Retina (tissue), 1 donor: ENCODE data around the gene CHST12.
A peak's percentile ranks its signal among the peaks of the same experiment; 100 is the strongest.
"Not testable (repeated sequence)": the region's sequence is repeated elsewhere in the genome, so short reads cannot be mapped to it uniquely, and the experiment has no call there.

ENCODE experiments used
- DNase-seq: peaks from one replicate; pipeline ENCODE4 v3.0.0-alpha.2; 2016

CHST12 gene

GRCh38 chr7:2437537-2438148 is 34.2 kb downstream of the CHST12 start:
- DNase-seq: no peak

GRCh38 chr7:2438186-2438585 is 34.8 kb downstream of the CHST12 start:
- no peak for DNase-seq

GRCh38 chr7:2438775-2439174 is 35.4 kb downstream of the CHST12 start:
- no peak for DNase-seq

- no peak for DNase-seq
Measured at GRCh38 chr7:2440608-2441245, 37.3 kb downstream of the CHST12 start.

- no peak for DNase-seq
Measured at GRCh38 chr7:2441430-2442058, 38.1 kb downstream of the CHST12 start.

GRCh38 chr7:2443491-2443890 is 40.1 kb downstream of the CHST12 start:
- DNase-seq: no peak

GRCh38 chr7:2444476-2444875 is 41.1 kb downstream of the CHST12 start:
- DNase-seq: no peak

- no peak for DNase-seq
Measured at GRCh38 chr7:2445047-2445446, 41.6 kb downstream of the CHST12 start.

GRCh38 chr7:2445898-2446555 is 42.6 kb downstream of the CHST12 start:
- DNase-seq: no peak

GRCh38 chr7:2446676-2447075 is 43.3 kb downstream of the CHST12 start:
- DNase-seq: no peak

GRCh38 chr7:2450198-2451107 is 47.0 kb downstream of the CHST12 start:
- no peak for DNase-seq

- DNase-seq: peak; percentile 91
Measured at GRCh38 chr7:2451171-2452073, 48.0 kb downstream of the CHST12 start.

GRCh38 chr7:2452074-2452507 is 48.7 kb downstream of the CHST12 start:
- no peak for DNase-seq

- no peak for DNase-seq
Measured at GRCh38 chr7:2452643-2453270, 49.3 kb downstream of the CHST12 start.

- DNase-seq: not testable (repeated sequence)
Measured at GRCh38 chr7:2453849-2454248, 50.4 kb downstream of the CHST12 start.

- no peak for DNase-seq
Measured at GRCh38 chr7:2459674-2460073, 56.3 kb downstream of the CHST12 start.

- no peak for DNase-seq
Measured at GRCh38 chr7:2460188-2460587, 56.8 kb downstream of the CHST12 start.

- DNase-seq: no peak
Measured at GRCh38 chr7:2460641-2461040, 57.2 kb downstream of the CHST12 start.

- no peak for DNase-seq
Measured at GRCh38 chr7:2461268-2462026, 58.0 kb downstream of the CHST12 start.

GRCh38 chr7:2462731-2463130 is 59.3 kb downstream of the CHST12 start:
- DNase-seq: no peak
